ENCODE data around the gene FUT7. TPM values are rescaled to one million over a fixed set of nuclear protein-coding genes. Genes with fewer than 3 reads are reported as not detected.

Gene FUT7
- total and polyA plus RNA-seq, 4 experiments from 2014 or later, result 3.4 to 43.8 (median 13.6) TPM

DNA sequence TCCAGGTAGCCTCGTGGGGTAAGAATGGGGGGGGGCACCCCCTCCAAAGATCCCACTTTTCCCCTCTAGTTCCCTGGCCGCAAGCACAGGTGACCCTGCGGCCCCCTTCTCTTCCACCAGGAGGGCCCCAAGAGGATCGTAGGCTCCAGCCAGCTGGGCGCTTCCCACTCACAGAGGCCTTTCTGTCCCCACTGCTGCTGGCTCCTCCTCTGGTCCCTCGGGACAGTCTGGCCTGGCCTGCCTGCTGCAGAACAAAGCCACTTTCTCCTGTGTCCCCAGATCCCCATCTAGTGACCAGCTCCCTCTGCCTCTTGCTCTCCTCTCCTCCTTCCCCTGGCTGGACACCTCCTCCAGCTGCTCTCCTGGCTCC, 39.0 kb upstream of the FUT7 start:
- intact Hi-C loops (cut with micrococcal nuclease), result loop anchor here (1.0 kb wide), 1 partner anchor 15 kb away; the partner anchor contains the start of gene MAN1B1

DNA sequence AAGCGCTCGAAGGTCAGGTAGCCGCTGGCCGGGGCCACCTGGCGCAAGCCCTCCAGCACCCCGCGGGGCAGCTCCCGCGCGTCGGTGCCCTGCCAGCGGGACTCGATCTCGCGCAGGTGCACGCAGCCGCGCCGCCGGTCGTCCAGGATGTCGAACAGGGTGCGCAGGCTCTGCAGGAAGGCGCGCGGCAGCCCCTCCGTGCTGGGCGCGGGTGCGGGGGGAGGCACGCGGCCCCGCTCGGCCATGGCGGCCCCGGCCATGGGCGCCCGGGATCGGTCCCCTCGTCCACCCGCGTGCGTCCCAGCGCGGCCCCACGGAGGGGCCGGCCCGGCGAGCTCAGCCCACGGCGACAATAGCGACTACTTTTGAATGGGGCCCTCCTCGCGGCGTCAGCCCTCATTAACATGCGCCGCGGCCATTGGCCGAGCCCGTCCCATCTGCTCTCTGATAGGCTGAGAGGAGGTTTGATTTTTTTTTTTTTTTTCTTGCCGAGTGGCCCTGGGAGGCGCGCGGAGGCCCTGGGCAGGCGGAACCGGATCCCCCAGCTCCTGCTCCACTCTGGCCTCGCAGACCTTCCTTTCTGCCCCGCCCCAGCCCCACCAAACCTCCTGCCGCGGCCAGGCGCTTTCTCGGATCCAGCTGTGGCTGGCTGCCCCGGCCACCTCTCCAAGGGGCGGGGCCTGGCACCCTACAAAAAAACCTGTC, 38.5 kb upstream of the FUT7 start, which contains the start of gene SAPCD2:
TSS of gene SAPCD2 (minus strand) at position 357 of the 705 bp plus-strand sequence. CDS start at position 260, 97 bp downstream.
- Mint-ChIP-seq H3K27me3 (peaks cover 0 to 4% of the 10 kb centered on the region in 2 donors), H3K4me1 (peaks cover 4 to 17% (median 11%) of the 10 kb centered on the region in 4 donors), H3K36me3 (no peaks in the 10 kb centered on the region), H3K9me3 (no peaks in the 10 kb centered on the region), H3K4me3 (peak within 1 kb of the TSS; percentile 59 to 86 (median 75)), H3K27ac (peak within 1 kb of the TSS in 5 of 7 donors; percentile 47 to 91 (median 82))
- POLR2A ChIA-PET (ENCODE audit: partially characterized antibody), result interaction anchor here (0.6 to 5.3 kb wide), 20 partner anchors 9 to 270 kb away, joined by 3 to 66 read pairs (median 4); partner anchors contain the start of genes FUT7, MAN1B1, PAXX and SSNA1
- Histone ChIP-seq H3K27ac (ENCODE audit: low read depth, low read length) (no peak within 1 kb of the TSS), H3K36me3 (ENCODE audit: insufficient read depth, low read length) (no peaks in the 10 kb centered on the region), H3K4me3 (ENCODE audit: low read length in 2 of 2) (peak within 1 kb of the TSS in 1 of 2 donors; percentile 57), H3K4me1 (ENCODE audit: insufficient read depth, low read length) (peaks cover 21% of the 10 kb centered on the region), H3K9me3 (ENCODE audit: control insufficient read depth in 1 of 2, low read length in 2 of 2) (no peaks in the 10 kb centered on the region), H3K27me3 (ENCODE audit: insufficient read depth, low read length) (no peaks in the 10 kb centered on the region)
- intact Hi-C loops (cut with micrococcal nuclease), result loop anchor here (1.0 kb wide), 1 partner anchor 16 kb away; the partner anchor contains the start of gene MAN1B1
- DNase-seq, result peak; percentile 86 to 91 (median 87)
- CTCF ChIA-PET (ENCODE audit: partially characterized antibody), result interaction anchor here (0.7 to 3.4 kb wide), 8 partner anchors 12 to 193 kb away, joined by 3 to 15 read pairs (median 4); partner anchors contain the start of genes MAN1B1 and NPDC1

More for the DNA sequence above, 39.0 kb upstream of the FUT7 start:
- ChIA-PET CTCF (ENCODE audit: partially characterized antibody) (interaction anchor here (0.7 to 3.4 kb wide), 7 partner anchors 7 to 194 kb away, joined by 3 to 15 read pairs (median 4); partner anchors contain the start of genes MAN1B1 and NPDC1), POLR2A (ENCODE audit: partially characterized antibody) (interaction anchor here (0.6 to 5.3 kb wide), 16 partner anchors 9 to 271 kb away, joined by 3 to 66 read pairs (median 4); partner anchors contain the start of genes FUT7, MAN1B1, PAXX and SSNA1)
- Histone ChIP-seq H3K27me3 (ENCODE audit: insufficient read depth, low read length) (no peaks in the 10 kb centered on the region), H3K27ac (ENCODE audit: low read depth, low read length) (no peak overlapping the region), H3K9me3 (ENCODE audit: control insufficient read depth in 1 of 2, low read length in 2 of 2) (no peaks in the 10 kb centered on the region), H3K4me3 (ENCODE audit: low read length in 2 of 2) (peak overlapping the region in 1 of 2 donors; percentile 57), H3K4me1 (ENCODE audit: insufficient read depth, low read length) (peaks cover 21% of the 10 kb centered on the region), H3K36me3 (ENCODE audit: insufficient read depth, low read length) (no peaks in the 10 kb centered on the region)
- Mint-ChIP-seq H3K27ac (peak overlapping the region in 5 of 7 donors; percentile 47 to 91 (median 82)), H3K9me3 (no peaks in the 10 kb centered on the region), H3K4me1 (peaks cover 4 to 17% (median 11%) of the 10 kb centered on the region in 4 donors), H3K36me3 (no peaks in the 10 kb centered on the region), H3K27me3 (peaks cover 0 to 4% of the 10 kb centered on the region in 2 donors), H3K4me3 (peak overlapping the region; percentile 59 to 86 (median 75))
- no peak for DNase-seq

DNA sequence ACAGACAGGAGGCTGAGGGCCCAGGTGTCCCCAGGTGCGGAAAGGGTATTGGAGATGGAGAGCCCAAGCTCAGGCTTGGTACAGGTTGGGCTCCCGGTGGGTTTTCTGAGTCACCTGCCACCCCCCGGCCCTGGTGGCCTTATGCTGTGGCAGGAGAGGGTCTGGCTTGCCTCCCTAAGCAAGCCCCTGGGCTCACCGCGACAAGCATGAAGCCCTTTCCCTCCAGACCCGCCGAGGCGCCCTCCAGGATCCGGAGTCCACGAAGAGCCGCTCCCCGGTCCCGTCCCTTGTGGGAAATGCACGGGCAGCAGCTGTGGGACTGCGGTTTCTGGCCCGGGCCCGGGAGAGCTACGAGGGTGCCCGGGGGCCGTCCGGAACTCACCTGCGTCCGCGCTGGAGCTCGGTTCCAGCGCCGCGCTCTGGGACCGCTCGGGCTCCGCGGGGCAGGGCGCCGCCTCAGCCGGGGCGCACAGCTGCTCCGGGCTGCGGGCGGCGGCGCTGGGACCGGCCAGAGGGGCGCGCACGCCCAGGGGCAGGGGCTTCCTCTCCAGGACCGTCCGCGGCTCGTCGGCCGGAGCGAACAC, 37.7 kb upstream of the FUT7 start:
- ChIA-PET POLR2A (ENCODE audit: partially characterized antibody) (interaction anchor here (0.9 to 5.3 kb wide), 15 partner anchors 11 to 171 kb away, joined by 3 to 66 read pairs (median 4); partner anchors contain the start of genes FUT7, MAN1B1, SSNA1 and TUBB4B), CTCF (ENCODE audit: partially characterized antibody) (interaction anchor here (1.4 to 3.4 kb wide), 5 partner anchors 12 to 43 kb away, joined by 4 to 15 read pairs (median 6); partner anchors contain the start of gene NPDC1)
- Histone ChIP-seq H3K27me3 (ENCODE audit: insufficient read depth, low read length) (no peaks in the 10 kb centered on the region), H3K27ac (ENCODE audit: low read depth, low read length) (no peak overlapping the region), H3K9me3 (ENCODE audit: control insufficient read depth in 1 of 2, low read length in 2 of 2) (no peaks in the 10 kb centered on the region), H3K4me3 (ENCODE audit: low read length in 2 of 2) (no peak overlapping the region), H3K36me3 (ENCODE audit: insufficient read depth, low read length) (no peaks in the 10 kb centered on the region), H3K4me1 (ENCODE audit: insufficient read depth, low read length) (peaks cover 21% of the 10 kb centered on the region)
- Mint-ChIP-seq H3K9me3 (no peaks in the 10 kb centered on the region), H3K27ac (no peak overlapping the region), H3K36me3 (no peaks in the 10 kb centered on the region), H3K4me1 (peaks cover 4 to 17% (median 11%) of the 10 kb centered on the region in 4 donors), H3K27me3 (peaks cover 0 to 4% of the 10 kb centered on the region in 2 donors), H3K4me3 (peak overlapping the region in 1 of 8 donors; percentile 31)
- peak in 1 of 5 donors; percentile 32 for DNase-seq
- intact Hi-C loops (cut with micrococcal nuclease), result loop anchor here (1.0 kb wide), 1 partner anchor 17 kb away; the partner anchor contains the start of gene MAN1B1

DNA sequence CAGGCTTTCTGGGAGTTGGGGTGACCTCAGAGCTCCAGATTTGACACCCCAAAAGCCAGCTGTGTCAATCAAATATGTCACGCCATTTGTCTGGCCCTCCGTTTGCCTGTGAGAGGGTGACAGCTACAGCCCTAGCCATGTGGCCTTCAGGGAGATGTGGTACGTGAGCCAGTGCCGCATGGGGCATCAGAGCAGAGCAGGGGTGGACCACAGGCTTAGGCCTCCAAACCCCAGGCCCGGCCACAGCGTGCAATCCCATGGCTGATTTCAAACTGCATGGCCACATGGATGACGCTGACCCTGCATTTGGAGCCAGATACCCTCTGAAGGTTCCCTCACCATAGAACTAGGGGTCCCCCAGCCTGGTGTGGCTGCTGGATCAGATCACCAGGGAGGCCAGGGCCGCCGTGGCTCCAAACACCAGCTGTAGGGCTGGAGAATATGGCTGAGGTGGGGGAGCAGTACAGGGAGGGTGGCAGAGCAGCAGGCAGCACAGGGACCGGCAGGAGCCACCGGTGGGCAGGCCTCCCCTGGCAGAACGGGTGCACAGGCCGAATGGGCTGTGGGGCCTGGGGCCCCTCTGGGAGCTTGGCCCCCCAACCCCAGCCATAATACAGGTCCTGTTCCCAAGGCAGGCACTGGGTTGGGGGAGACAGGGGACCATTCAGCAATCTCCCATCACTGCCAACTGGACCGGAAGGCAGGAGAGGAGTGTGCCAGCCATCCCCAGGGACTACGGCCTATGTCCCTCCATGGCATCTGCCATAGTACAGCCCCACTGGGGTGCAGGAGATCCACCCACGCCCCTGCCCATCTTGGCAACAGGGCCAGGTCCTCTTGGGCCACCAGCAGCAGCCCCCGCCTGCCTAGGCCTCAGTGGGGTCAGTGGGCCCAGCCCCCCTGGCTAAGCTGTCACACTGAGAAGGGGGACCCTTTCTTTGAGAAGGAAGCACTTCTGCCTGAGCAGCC, 36.9 kb upstream of the FUT7 start:
- ChIA-PET POLR2A (ENCODE audit: partially characterized antibody) (interaction anchor here (0.8 to 5.3 kb wide), 11 partner anchors 8 to 278 kb away, joined by 3 to 66 read pairs (median 6); partner anchors contain the start of genes MAN1B1, NPDC1, TMEM141 and TUBB4B), CTCF (ENCODE audit: partially characterized antibody) (interaction anchor here (0.7 to 4.5 kb wide), 22 partner anchors 8 to 281 kb away, joined by 3 to 58 read pairs (median 7); partner anchors contain the start of genes ABCA2, AJM1, MAN1B1 and NPDC1)
- Mint-ChIP-seq H3K27ac (no peak overlapping the region), H3K4me1 (peaks cover 7 to 21% (median 12%) of the 10 kb centered on the region in 4 donors), H3K4me3 (peak overlapping the region in 1 of 8 donors; percentile 31), H3K36me3 (no peaks in the 10 kb centered on the region), H3K9me3 (no peaks in the 10 kb centered on the region), H3K27me3 (peaks cover 0 to 4% of the 10 kb centered on the region in 2 donors)
- Histone ChIP-seq H3K4me1 (ENCODE audit: insufficient read depth, low read length) (peaks cover 21% of the 10 kb centered on the region), H3K27ac (ENCODE audit: low read depth, low read length) (no peak overlapping the region), H3K9me3 (ENCODE audit: control insufficient read depth in 1 of 2, low read length in 2 of 2) (no peaks in the 10 kb centered on the region), H3K36me3 (ENCODE audit: insufficient read depth, low read length) (no peaks in the 10 kb centered on the region), H3K27me3 (ENCODE audit: insufficient read depth, low read length) (no peaks in the 10 kb centered on the region), H3K4me3 (ENCODE audit: low read length in 2 of 2) (no peak overlapping the region)
- peak in 1 of 5 donors; percentile 3 for DNase-seq
- intact Hi-C loops (cut with micrococcal nuclease), result no loop called here

DNA sequence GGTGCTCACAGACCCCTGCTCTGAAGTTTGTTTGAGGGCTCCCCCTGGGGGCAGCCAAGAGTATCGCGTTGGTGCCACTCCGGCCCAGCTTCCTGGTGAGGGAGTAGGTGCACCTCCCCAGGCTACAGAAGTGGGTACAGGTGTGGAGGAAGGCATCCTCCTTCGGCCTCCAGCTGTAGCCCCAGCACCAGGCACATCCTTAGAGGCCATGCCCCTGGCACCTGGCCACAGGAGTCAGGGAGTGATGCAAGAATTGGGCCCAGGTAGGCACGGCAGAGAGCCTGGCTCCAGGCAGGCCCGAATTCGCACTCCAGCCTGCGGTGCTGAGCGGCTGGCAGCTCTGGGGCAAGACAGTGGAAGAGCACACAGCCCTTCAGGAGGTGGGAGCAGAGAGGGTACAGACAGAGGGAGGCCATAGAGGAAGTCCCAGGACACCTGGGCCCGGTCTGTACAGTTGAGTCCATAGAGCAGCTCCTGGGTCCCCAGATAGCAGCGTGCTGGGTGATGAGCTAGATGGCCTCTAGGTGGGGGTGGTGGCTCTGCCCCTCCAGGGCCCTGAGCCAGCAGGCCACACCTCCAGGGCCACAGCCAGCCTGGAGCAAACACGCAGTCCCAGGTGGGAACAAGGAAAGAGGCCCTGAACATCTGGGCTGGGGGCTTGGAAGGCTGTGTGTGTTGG, 36.1 kb upstream of the FUT7 start:
- Mint-ChIP-seq H3K27me3 (peaks cover 0 to 4% of the 10 kb centered on the region in 2 donors), H3K9me3 (no peaks in the 10 kb centered on the region), H3K27ac (peak overlapping the region in 3 of 7 donors; percentile 54 to 86 (median 70)), H3K4me3 (peak overlapping the region in 6 of 8 donors; percentile 17 to 68 (median 44)), H3K4me1 (peaks cover 7 to 21% (median 12%) of the 10 kb centered on the region in 4 donors), H3K36me3 (no peaks in the 10 kb centered on the region)
- CTCF ChIA-PET (ENCODE audit: partially characterized antibody), result interaction anchor here (0.7 to 4.5 kb wide), 25 partner anchors 9 to 284 kb away, joined by 3 to 58 read pairs (median 6); partner anchors contain the start of genes ABCA2, AJM1, MAN1B1 and NPDC1
- Histone ChIP-seq H3K36me3 (ENCODE audit: insufficient read depth, low read length) (no peaks in the 10 kb centered on the region), H3K4me3 (ENCODE audit: low read length in 2 of 2) (no peak overlapping the region), H3K27ac (ENCODE audit: low read depth, low read length) (no peak overlapping the region), H3K27me3 (ENCODE audit: insufficient read depth, low read length) (no peaks in the 10 kb centered on the region), H3K4me1 (ENCODE audit: insufficient read depth, low read length) (peaks cover 21% of the 10 kb centered on the region), H3K9me3 (ENCODE audit: control insufficient read depth in 1 of 2, low read length in 2 of 2) (no peaks in the 10 kb centered on the region)
- POLR2A ChIA-PET (ENCODE audit: partially characterized antibody), result interaction anchor here (0.6 to 5.3 kb wide), 11 partner anchors 9 to 277 kb away, joined by 3 to 66 read pairs (median 4); partner anchors contain the start of genes MAN1B1, NPDC1, PAXX and TMEM141
- intact Hi-C loops (cut with micrococcal nuclease), result loop anchor here (1.0 kb wide), 2 partner anchors 22 to 40 kb away; partner anchors contain the start of genes ABCA2 and NPDC1
- DNase-seq, result peak; percentile 84 to 89 (median 86)

Measured in CD4-positive, alpha-beta memory T cell (primary cell).